ENCODE results near the gene CCL23.

DNA sequence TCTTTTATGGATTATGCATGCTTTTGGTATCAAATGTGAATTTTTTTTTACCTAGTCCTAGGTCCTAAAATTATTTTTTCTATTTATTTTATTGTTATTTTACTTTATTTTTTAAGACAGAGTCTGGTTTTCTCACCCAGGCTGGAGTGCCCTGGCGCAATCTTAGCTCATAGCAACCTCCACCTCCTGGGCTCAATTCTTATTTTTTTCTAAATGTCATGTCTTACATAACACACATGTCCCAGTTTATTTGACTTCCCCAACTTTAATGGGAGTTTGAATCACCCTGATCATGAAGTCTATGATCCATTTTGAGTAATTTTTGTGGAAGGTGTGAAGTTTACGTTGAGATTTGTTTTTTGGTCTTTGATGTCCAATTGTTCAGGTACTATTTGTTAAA is 43.0 kb upstream of the CCL23 start:
- no peak for TF ChIP-seq NR2F2 (IDR thresholded peaks at IDR 0.05)
- TF ChIP-seq, protein P1, sequence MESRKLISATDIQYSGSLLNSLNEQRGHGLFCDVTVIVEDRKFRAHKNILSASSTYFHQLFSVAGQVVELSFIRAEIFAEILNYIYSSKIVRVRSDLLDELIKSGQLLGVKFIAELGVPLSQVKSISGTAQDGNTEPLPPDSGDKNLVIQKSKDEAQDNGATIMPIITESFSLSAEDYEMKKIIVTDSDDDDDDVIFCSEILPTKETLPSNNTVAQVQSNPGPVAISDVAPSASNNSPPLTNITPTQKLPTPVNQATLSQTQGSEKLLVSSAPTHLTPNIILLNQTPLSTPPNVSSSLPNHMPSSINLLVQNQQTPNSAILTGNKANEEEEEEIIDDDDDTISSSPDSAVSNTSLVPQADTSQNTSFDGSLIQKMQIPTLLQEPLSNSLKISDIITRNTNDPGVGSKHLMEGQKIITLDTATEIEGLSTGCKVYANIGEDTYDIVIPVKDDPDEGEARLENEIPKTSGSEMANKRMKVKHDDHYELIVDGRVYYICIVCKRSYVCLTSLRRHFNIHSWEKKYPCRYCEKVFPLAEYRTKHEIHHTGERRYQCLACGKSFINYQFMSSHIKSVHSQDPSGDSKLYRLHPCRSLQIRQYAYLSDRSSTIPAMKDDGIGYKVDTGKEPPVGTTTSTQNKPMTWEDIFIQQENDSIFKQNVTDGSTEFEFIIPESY (IDR thresholded peaks at IDR 0.05) = no peak
- TF ChIP-seq YY1 (IDR thresholded peaks at IDR 0.05) = no peak
- no peak for TF ChIP-seq RAD21 (IDR thresholded peaks at IDR 0.05)
- TF ChIP-seq JUND (IDR thresholded peaks at IDR 0.05) = no peak
- TF ChIP-seq, protein P2, sequence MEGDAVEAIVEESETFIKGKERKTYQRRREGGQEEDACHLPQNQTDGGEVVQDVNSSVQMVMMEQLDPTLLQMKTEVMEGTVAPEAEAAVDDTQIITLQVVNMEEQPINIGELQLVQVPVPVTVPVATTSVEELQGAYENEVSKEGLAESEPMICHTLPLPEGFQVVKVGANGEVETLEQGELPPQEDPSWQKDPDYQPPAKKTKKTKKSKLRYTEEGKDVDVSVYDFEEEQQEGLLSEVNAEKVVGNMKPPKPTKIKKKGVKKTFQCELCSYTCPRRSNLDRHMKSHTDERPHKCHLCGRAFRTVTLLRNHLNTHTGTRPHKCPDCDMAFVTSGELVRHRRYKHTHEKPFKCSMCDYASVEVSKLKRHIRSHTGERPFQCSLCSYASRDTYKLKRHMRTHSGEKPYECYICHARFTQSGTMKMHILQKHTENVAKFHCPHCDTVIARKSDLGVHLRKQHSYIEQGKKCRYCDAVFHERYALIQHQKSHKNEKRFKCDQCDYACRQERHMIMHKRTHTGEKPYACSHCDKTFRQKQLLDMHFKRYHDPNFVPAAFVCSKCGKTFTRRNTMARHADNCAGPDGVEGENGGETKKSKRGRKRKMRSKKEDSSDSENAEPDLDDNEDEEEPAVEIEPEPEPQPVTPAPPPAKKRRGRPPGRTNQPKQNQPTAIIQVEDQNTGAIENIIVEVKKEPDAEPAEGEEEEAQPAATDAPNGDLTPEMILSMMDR (IDR thresholded peaks at IDR 0.05; ENCODE audit: low read depth, low read length, missing input control) = no peak
